ENCODE results near the gene DPF3.

GRCh38 chr14:72610096-72610830, 283.6 kb downstream of the DPF3 start:
- TF ChIP-seq HDGF (IDR thresholded peaks at IDR 0.05; ENCODE audit: borderline replicate concordance): no peak
- TF ChIP-seq TARDBP (IDR thresholded peaks at IDR 0.05): no peak
- no peak for TF ChIP-seq BHLHE40 (IDR thresholded peaks at IDR 0.05; ENCODE audit: borderline replicate concordance)
- TF ChIP-seq ZNF384 (IDR thresholded peaks at IDR 0.05): no peak

All from HEK293T (cell line).